Measurements from ENCODE around the gene KCTD11. TPM values are rescaled to one million over a fixed set of nuclear protein-coding genes. Genes with fewer than 3 reads are reported as not detected.
"Not testable (repeated sequence)": the region's sequence is repeated elsewhere in the genome, so short reads cannot be mapped to it uniquely, and the experiment has no call there.

Gene KCTD11
- total and polyA plus RNA-seq, 3 donors from 2014 or later, result 4.8 to 6.8 (median 5.0) TPM

- no peaks in the 10 kb centered on the region for H3K27me3 ChIP-seq
- WGBS, 2 donors, result 82 to 85% methylated on average over 8 of the region's 8 CpGs
- intact Hi-C loops (cut with DNase I; ENCODE audit: low total_unique reads), result no loop called here
- TF ChIP-seq CTCF (IDR thresholded peaks at IDR 0.05), result no peak
- no peak for TF ChIP-seq POLR2A (IDR thresholded peaks at IDR 0.05)
- H3K4me3 ChIP-seq, result no peak overlapping the region
- H3K4me1 ChIP-seq, result no peaks in the 10 kb centered on the region
- no peaks in the 10 kb centered on the region for H3K36me3 ChIP-seq (ENCODE audit: low read depth, missing control alignments)
- no peak for DNase-seq
- no peak overlapping the region for H3K27ac ChIP-seq
- no peaks in the 10 kb centered on the region for H3K9me3 ChIP-seq
Observed at GRCh38 chr17:7367083-7367482, 15.1 kb downstream of the KCTD11 start.

- intact Hi-C loops (cut with DNase I; ENCODE audit: low total_unique reads), result no loop called here
- TF ChIP-seq POLR2A (IDR thresholded peaks at IDR 0.05), result no peak
- no peak for TF ChIP-seq CTCF (IDR thresholded peaks at IDR 0.05)
- no peaks in the 10 kb centered on the region for H3K36me3 ChIP-seq (ENCODE audit: low read depth, missing control alignments)
- no peak for DNase-seq
- WGBS, 2 donors, result 73 to 74% methylated on average over 13 of the region's 13 CpGs
- no peak overlapping the region for H3K4me3 ChIP-seq
- H3K27me3 ChIP-seq, result no peaks in the 10 kb centered on the region
- H3K27ac ChIP-seq, result no peak overlapping the region
- H3K4me1 ChIP-seq, result no peaks in the 10 kb centered on the region
- no peaks in the 10 kb centered on the region for H3K9me3 ChIP-seq
Observed at GRCh38 chr17:7367918-7368598, 16.1 kb downstream of the KCTD11 start.

GRCh38 chr17:7368599-7368994 is 16.6 kb downstream of the KCTD11 start:
- H3K9me3 ChIP-seq; H3K27me3 ChIP-seq; intact Hi-C loops (cut with DNase I; ENCODE audit: low total_unique reads); DNase-seq; H3K36me3 ChIP-seq (ENCODE audit: low read depth, missing control alignments); H3K27ac ChIP-seq; H3K4me1 ChIP-seq; H3K4me3 ChIP-seq: not testable (repeated sequence)
- WGBS, 2 donors, result 85 to 97% methylated on average over 5 of the region's 5 CpGs

- intact Hi-C loops (cut with DNase I; ENCODE audit: low total_unique reads), result no loop called here
- WGBS, 2 donors, result 86% methylated on average over 5 of the region's 5 CpGs
Observed at GRCh38 chr17:7369825-7370224, 17.9 kb downstream of the KCTD11 start.

GRCh38 chr17:7370853-7371252 is 18.9 kb downstream of the KCTD11 start:
- 83 to 84% methylated on average over 4 of the region's 4 CpGs for WGBS, 2 donors
- Histone ChIP-seq H3K4me1 (no peaks in the 10 kb centered on the region), H3K36me3 (ENCODE audit: low read depth, missing control alignments) (no peaks in the 10 kb centered on the region), H3K4me3 (no peak overlapping the region), H3K9me3 (no peaks in the 10 kb centered on the region), H3K27ac (no peak overlapping the region), H3K27me3 (no peaks in the 10 kb centered on the region)
- DNase-seq, result no peak
- intact Hi-C loops (cut with DNase I; ENCODE audit: low total_unique reads), result no loop called here
- TF ChIP-seq POLR2A (IDR thresholded peaks at IDR 0.05), result no peak
- no peak for TF ChIP-seq CTCF (IDR thresholded peaks at IDR 0.05)

More at GRCh38 chr17:7369825-7370224, 17.9 kb downstream of the KCTD11 start:
- no peak overlapping the region for H3K27ac ChIP-seq
- TF ChIP-seq CTCF (IDR thresholded peaks at IDR 0.05), result no peak
- TF ChIP-seq POLR2A (IDR thresholded peaks at IDR 0.05), result no peak
- H3K36me3 ChIP-seq (ENCODE audit: low read depth, missing control alignments), result no peaks in the 10 kb centered on the region
- DNase-seq, result no peak
- no peak overlapping the region for H3K4me3 ChIP-seq
- no peaks in the 10 kb centered on the region for H3K9me3 ChIP-seq
- H3K4me1 ChIP-seq, result no peaks in the 10 kb centered on the region
- no peaks in the 10 kb centered on the region for H3K27me3 ChIP-seq

Measured in testis (tissue), 3 donors.